Measurements from ENCODE around the gene PCSK5.

The PCSK5 gene

GRCh38 chr9:76090909-76091308, 200.4 kb downstream of the PCSK5 start:
- DNase-seq, result no peak

- DNase-seq, result no peak
Observed at GRCh38 chr9:76092572-76092971, 202.1 kb downstream of the PCSK5 start.

GRCh38 chr9:76095585-76095984, 205.1 kb downstream of the PCSK5 start:
- no peak for DNase-seq

GRCh38 chr9:76099516-76099915, 209.0 kb downstream of the PCSK5 start:
- DNase-seq, result no peak

- no peak for DNase-seq
Observed at GRCh38 chr9:76101075-76101474, 210.6 kb downstream of the PCSK5 start.

- DNase-seq, result no peak
Observed at GRCh38 chr9:76101491-76101890, 211.0 kb downstream of the PCSK5 start.

- no peak for DNase-seq
Observed at GRCh38 chr9:76101947-76102346, 211.5 kb downstream of the PCSK5 start.

GRCh38 chr9:76103531-76104315, 213.2 kb downstream of the PCSK5 start:
- no peak for DNase-seq

GRCh38 chr9:76107482-76107881, 217.0 kb downstream of the PCSK5 start:
- DNase-seq, result peak; percentile 54

- DNase-seq, result no peak
Observed at GRCh38 chr9:76109953-76110352, 219.5 kb downstream of the PCSK5 start.

GRCh38 chr9:76112151-76112550, 221.7 kb downstream of the PCSK5 start:
- DNase-seq, result no peak

- peak; percentile 51 for DNase-seq
Observed at GRCh38 chr9:76114144-76114543, 223.7 kb downstream of the PCSK5 start.

- DNase-seq, result no peak
Observed at GRCh38 chr9:76115396-76115795, 224.9 kb downstream of the PCSK5 start.

- DNase-seq, result no peak
Observed at GRCh38 chr9:76115982-76116646, 225.6 kb downstream of the PCSK5 start.

GRCh38 chr9:76116913-76117312, 226.4 kb downstream of the PCSK5 start:
- DNase-seq, result no peak

- DNase-seq, result no peak
Observed at GRCh38 chr9:76127637-76128036, 237.2 kb downstream of the PCSK5 start.

- DNase-seq, result no peak
Observed at GRCh38 chr9:76135902-76136301, 245.4 kb downstream of the PCSK5 start.

GRCh38 chr9:76136986-76137385, 246.5 kb downstream of the PCSK5 start:
- no peak for DNase-seq

GRCh38 chr9:76137931-76138330, 247.5 kb downstream of the PCSK5 start:
- no peak for DNase-seq

- no peak for DNase-seq
Observed at GRCh38 chr9:76138360-76138759, 247.9 kb downstream of the PCSK5 start.

- DNase-seq, result no peak
Observed at GRCh38 chr9:76143834-76144233, 253.4 kb downstream of the PCSK5 start.

GRCh38 chr9:76150013-76150412, 259.5 kb downstream of the PCSK5 start:
- no peak for DNase-seq

GRCh38 chr9:76151267-76151666, 260.8 kb downstream of the PCSK5 start:
- DNase-seq, result no peak

GRCh38 chr9:76153339-76153738, 262.9 kb downstream of the PCSK5 start:
- no peak for DNase-seq
